Islet precursor cell (in vitro differentiated cells): ENCODE data around the gene KLHL6.
"Not testable (repeated sequence)": the region's sequence is repeated elsewhere in the genome, so short reads cannot be mapped to it uniquely, and the experiment has no call there.

ENCODE experiments used
- DNase-seq: peaks from one replicate; pipeline ENCODE4 v3.0.0-alpha.2; 2018

Gene KLHL6

GRCh38 chr3:183443395-183444385 lies 111.8 kb downstream of the KLHL6 start:
- no peak for DNase-seq

- DNase-seq: no peak
Observed at GRCh38 chr3:183442994-183443393, 112.5 kb downstream of the KLHL6 start.

GRCh38 chr3:183440521-183440920 lies 115.0 kb downstream of the KLHL6 start:
- not testable (repeated sequence) for DNase-seq

GRCh38 chr3:183439515-183439914 lies 116.0 kb downstream of the KLHL6 start:
- DNase-seq: no peak

GRCh38 chr3:183438735-183439134 lies 116.8 kb downstream of the KLHL6 start:
- DNase-seq: no peak

- no peak for DNase-seq
Observed at GRCh38 chr3:183437666-183438564, 117.6 kb downstream of the KLHL6 start.
